Mesothelial cell of epicardium (in vitro differentiated cells): ENCODE results near the gene RAPSN. TPM values are rescaled to one million over a fixed set of nuclear protein-coding genes. Genes with fewer than 3 reads are reported as not detected.

Experiments
- DNase-seq, 2 experiments: peaks; one replicate each; pipeline ENCODE4 v3.0.0; 2021; ENCODE audit warnings: low spot score in 2 of 2; ENCODE audit not compliant: unreplicated experiment in 2 of 2
- H3K27ac Mint-ChIP-seq: 2 replicates; pipeline ENCODE4 v1.8.0; 2021; ENCODE audit warnings: mixed read lengths
- H3K27me3 Mint-ChIP-seq: 2 replicates; pipeline ENCODE4 v1.8.0; 2021; ENCODE audit warnings: low read depth, mixed read lengths
- H3K36me3 Mint-ChIP-seq: 2 replicates; pipeline ENCODE4 v1.8.0; 2021; ENCODE audit warnings: mixed read lengths
- H3K4me1 Mint-ChIP-seq: 2 replicates; pipeline ENCODE4 v1.8.0; 2021; ENCODE audit warnings: mixed read lengths
- H3K4me3 Mint-ChIP-seq: 2 replicates; pipeline ENCODE4 v1.8.0; 2021; ENCODE audit warnings: mild to moderate bottlenecking, moderate library complexity, mixed read lengths
- H3K9me3 Mint-ChIP-seq: 2 replicates; pipeline ENCODE4 v1.8.0; 2021; ENCODE audit warnings: mixed read lengths
- total RNA-seq: library from RNA; stranded (reverse); gene quantifications from 3 replicates; pipeline ENCODE4 v1.2.1, GENCODE V29; 2021
- TF ChIP-seq, protein P1 (sequence below): fragments of 200-600 bp; sonication (generic); IDR thresholded peaks from one replicate; pipeline ENCODE4 v1.5.0; 2021; ENCODE audit warnings: antibody characterized with exemption; ENCODE audit not compliant: unreplicated experiment

RAPSN gene
- total RNA-seq, 1 donor from 2014 or later = 0.31 TPM

GRCh38 chr11:47443817-47444216 lies 5.1 kb downstream of the RAPSN start:
- Mint-ChIP-seq H3K4me3 (no peak overlapping the region), H3K27me3 (no peaks in the 10 kb centered on the region), H3K9me3 (no peaks in the 10 kb centered on the region), H3K36me3 (no peaks in the 10 kb centered on the region), H3K27ac (no peak overlapping the region), H3K4me1 (no peaks in the 10 kb centered on the region)
- TF ChIP-seq, protein P1, sequence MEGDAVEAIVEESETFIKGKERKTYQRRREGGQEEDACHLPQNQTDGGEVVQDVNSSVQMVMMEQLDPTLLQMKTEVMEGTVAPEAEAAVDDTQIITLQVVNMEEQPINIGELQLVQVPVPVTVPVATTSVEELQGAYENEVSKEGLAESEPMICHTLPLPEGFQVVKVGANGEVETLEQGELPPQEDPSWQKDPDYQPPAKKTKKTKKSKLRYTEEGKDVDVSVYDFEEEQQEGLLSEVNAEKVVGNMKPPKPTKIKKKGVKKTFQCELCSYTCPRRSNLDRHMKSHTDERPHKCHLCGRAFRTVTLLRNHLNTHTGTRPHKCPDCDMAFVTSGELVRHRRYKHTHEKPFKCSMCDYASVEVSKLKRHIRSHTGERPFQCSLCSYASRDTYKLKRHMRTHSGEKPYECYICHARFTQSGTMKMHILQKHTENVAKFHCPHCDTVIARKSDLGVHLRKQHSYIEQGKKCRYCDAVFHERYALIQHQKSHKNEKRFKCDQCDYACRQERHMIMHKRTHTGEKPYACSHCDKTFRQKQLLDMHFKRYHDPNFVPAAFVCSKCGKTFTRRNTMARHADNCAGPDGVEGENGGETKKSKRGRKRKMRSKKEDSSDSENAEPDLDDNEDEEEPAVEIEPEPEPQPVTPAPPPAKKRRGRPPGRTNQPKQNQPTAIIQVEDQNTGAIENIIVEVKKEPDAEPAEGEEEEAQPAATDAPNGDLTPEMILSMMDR = no peak
- DNase-seq = no peak

DNA sequence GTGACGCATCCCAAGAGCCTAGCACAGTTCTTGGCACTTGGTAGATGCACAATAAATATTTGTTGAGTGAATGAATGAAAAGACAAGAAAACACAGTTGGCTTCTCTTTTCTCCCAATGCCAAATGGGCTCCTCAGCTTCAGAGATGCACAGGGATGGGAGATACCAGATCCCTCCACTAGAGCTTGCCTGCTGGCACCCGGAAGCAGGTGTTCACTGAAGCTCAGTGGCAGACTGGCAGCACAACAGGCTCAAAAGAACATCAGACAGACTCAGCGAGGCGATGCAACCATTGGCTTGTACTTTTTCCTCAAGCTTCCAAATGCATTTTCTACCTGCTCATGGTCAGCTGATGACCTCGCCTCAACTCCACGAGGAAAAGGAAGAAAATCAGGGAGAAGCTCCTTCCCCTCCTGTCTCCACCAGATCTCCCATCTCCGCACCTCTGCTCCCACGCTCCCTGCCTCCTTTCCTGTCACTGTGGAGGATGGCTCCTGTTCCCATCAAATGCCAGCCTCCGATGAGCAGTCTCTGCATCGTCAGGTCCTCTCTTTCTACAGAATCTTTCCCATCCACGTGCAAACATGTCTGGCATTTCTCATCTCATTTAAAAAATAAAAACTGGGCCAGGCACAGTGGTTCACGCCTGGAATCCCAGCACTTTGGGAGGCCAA lies 5.8 kb downstream of the RAPSN start:
- no peaks in the 10 kb centered on the region for H3K9me3 Mint-ChIP-seq
- no peaks in the 10 kb centered on the region for H3K36me3 Mint-ChIP-seq
- H3K4me1 Mint-ChIP-seq = no peaks in the 10 kb centered on the region
- H3K27me3 Mint-ChIP-seq = no peaks in the 10 kb centered on the region
- no peak overlapping the region for H3K27ac Mint-ChIP-seq
- no peak for DNase-seq
- TF ChIP-seq, protein P1 = no peak
- H3K4me3 Mint-ChIP-seq = no peak overlapping the region

GRCh38 chr11:47442514-47442913 lies 6.4 kb downstream of the RAPSN start:
- H3K27ac Mint-ChIP-seq = no peak overlapping the region
- no peak for DNase-seq
- H3K27me3 Mint-ChIP-seq = no peaks in the 10 kb centered on the region
- no peaks in the 10 kb centered on the region for H3K4me1 Mint-ChIP-seq
- TF ChIP-seq, protein P1 = no peak
- no peak overlapping the region for H3K4me3 Mint-ChIP-seq
- no peaks in the 10 kb centered on the region for H3K9me3 Mint-ChIP-seq
- H3K36me3 Mint-ChIP-seq = no peaks in the 10 kb centered on the region

- Mint-ChIP-seq H3K36me3 (no peaks in the 10 kb centered on the region), H3K4me3 (no peak overlapping the region), H3K27ac (no peak overlapping the region), H3K9me3 (no peaks in the 10 kb centered on the region), H3K27me3 (no peaks in the 10 kb centered on the region), H3K4me1 (no peaks in the 10 kb centered on the region)
- TF ChIP-seq, protein P1 = no peak
- DNase-seq = no peak
These were observed 7.5 kb downstream of the RAPSN start for GRCh38 chr11:47441421-47441820.

DNA sequence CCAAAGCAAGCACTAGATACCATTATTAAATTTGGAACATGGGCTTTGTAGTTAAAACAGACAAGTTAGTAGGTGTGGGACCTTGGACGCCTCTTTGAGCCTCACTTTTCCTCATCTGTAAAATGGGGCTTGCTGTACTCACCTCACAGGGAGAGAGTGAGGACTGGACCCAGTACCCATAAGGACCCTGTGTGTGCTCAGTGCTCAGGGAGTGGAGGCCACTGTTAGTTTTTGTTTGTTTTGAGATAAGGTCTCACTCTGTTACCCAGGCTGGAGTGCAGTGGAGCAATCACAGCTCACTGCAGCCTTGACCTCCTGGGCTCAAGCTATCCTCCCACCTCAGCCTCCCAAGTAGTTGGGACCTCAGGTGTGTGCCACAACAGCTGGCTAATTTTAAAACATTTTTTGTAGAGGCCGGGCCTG lies 8.9 kb downstream of the RAPSN start:
- no peak for DNase-seq
- H3K27ac Mint-ChIP-seq = no peak overlapping the region
- no peaks in the 10 kb centered on the region for H3K9me3 Mint-ChIP-seq
- H3K4me3 Mint-ChIP-seq = no peak overlapping the region
- H3K27me3 Mint-ChIP-seq = no peaks in the 10 kb centered on the region
- TF ChIP-seq, protein P1 = no peak
- no peaks in the 10 kb centered on the region for H3K4me1 Mint-ChIP-seq
- no peaks in the 10 kb centered on the region for H3K36me3 Mint-ChIP-seq
